Brain microvascular endothelial cell (primary cell): ENCODE results near the gene EFCAB9.

ENCODE experiments used
- DNase-seq: peaks from one replicate; pipeline ENCODE4 v3.0.0-alpha.2; 2020
- H3K27ac ChIP-seq: fragments of 250-450 bp; sonication (Bioruptor Pico); 2 replicates; pipeline ENCODE4 v1.5.1; 2020; ENCODE audit warnings: mild to moderate bottlenecking, moderate library complexity
- H3K27me3 ChIP-seq: fragments of 250-450 bp; sonication (Bioruptor Pico); replicated peaks from 2 replicates; pipeline ENCODE4 v1.5.1; 2020; ENCODE audit warnings: mild to moderate bottlenecking
- H3K36me3 ChIP-seq: fragments of 250-450 bp; sonication (Bioruptor Pico); replicated peaks from 2 replicates; pipeline ENCODE4 v1.5.1; 2020; ENCODE audit warnings: mild to moderate bottlenecking
- H3K4me3 ChIP-seq: 2 replicates; pipeline ENCODE4 v1.5.1; 2011; ENCODE audit warnings: low read depth, mild to moderate bottlenecking, control low read depth, low read length, moderate library complexity
- in situ Hi-C: cut with HindIII; loops from 2 replicates; pipeline ENCODE4 v1.10.0; 2017; ENCODE audit warnings: low sequenced_read_pairs, low pct_ligation_motif_present
- TF ChIP-seq, protein P1 (sequence below): IDR thresholded peaks from 2 replicates; pipeline ENCODE4 v1.5.1; 2011; ENCODE audit warnings: low read depth, mild to moderate bottlenecking, moderate library complexity, low read length, control low read depth, inconsistent platforms; ENCODE audit errors: missing control alignments

EFCAB9 gene

GRCh38 chr5:172162987-172163343 lies 31.0 kb upstream of the EFCAB9 start:
- Histone ChIP-seq H3K27ac (no peak overlapping the region), H3K36me3 (peaks cover under 1% of the 10 kb centered on the region), H3K4me3 (no peak overlapping the region), H3K27me3 (no peaks in the 10 kb centered on the region)
- in situ Hi-C loops = no loop called here
- TF ChIP-seq, protein P1, sequence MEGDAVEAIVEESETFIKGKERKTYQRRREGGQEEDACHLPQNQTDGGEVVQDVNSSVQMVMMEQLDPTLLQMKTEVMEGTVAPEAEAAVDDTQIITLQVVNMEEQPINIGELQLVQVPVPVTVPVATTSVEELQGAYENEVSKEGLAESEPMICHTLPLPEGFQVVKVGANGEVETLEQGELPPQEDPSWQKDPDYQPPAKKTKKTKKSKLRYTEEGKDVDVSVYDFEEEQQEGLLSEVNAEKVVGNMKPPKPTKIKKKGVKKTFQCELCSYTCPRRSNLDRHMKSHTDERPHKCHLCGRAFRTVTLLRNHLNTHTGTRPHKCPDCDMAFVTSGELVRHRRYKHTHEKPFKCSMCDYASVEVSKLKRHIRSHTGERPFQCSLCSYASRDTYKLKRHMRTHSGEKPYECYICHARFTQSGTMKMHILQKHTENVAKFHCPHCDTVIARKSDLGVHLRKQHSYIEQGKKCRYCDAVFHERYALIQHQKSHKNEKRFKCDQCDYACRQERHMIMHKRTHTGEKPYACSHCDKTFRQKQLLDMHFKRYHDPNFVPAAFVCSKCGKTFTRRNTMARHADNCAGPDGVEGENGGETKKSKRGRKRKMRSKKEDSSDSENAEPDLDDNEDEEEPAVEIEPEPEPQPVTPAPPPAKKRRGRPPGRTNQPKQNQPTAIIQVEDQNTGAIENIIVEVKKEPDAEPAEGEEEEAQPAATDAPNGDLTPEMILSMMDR = no peak
- no peak for DNase-seq

- TF ChIP-seq, protein P1 = no peak
- Histone ChIP-seq H3K27ac (no peak overlapping the region), H3K4me3 (no peak overlapping the region), H3K36me3 (no peaks in the 10 kb centered on the region), H3K27me3 (no peaks in the 10 kb centered on the region)
- in situ Hi-C loops = no loop called here
- no peak for DNase-seq
Measured at GRCh38 chr5:172163346-172163745, 30.6 kb upstream of the EFCAB9 start.

DNA sequence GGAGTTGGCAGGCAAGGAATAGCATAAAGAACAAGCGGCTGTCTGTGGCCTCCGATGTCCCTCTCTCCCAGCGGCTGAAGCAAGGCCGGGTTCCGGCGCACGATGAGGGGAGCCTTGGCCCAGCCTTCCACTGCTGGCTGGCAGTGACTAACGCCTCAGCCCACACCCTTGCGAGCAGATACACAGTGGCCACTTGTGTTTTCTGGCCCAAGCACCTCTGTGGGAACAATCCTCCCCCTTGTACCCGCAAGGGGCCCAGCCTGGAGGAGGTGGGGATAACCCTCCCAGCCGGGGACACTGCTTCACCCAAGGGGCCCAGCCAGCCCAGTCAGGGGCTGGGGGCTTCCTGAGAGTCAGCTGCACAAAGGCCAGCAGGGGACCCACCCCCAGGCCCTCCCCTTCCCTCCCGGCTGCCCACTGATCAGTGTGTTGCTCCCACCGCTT lies 29.2 kb upstream of the EFCAB9 start:
- Histone ChIP-seq H3K27me3 (no peaks in the 10 kb centered on the region), H3K4me3 (no peak overlapping the region), H3K36me3 (no peaks in the 10 kb centered on the region), H3K27ac (no peak overlapping the region)
- in situ Hi-C loops = no loop called here
- TF ChIP-seq, protein P1 = no peak
- no peak for DNase-seq

DNA sequence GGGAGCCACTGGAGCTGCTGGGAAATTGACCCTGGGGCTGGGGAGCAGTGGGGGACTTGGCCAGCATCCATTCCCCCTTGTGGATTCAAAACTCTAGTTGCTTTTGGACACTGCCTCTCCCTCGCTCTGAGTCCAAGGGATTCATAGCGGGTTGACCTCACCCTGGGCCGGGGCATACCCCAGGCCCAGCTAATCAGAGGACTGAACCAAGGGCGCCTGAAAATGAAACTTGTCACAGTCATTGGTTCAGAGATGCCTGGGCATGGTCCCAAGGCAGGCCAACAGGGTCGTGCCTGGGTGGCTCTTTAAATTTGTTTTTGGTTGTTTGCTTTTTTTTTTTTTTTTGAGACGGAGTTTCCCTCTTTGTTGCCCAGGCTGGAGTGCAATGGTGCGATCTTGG lies 28.5 kb upstream of the EFCAB9 start:
- in situ Hi-C loops = no loop called here
- TF ChIP-seq, protein P1 = no peak
- no peaks in the 10 kb centered on the region for H3K36me3 ChIP-seq
- no peak overlapping the region for H3K27ac ChIP-seq
- no peak overlapping the region for H3K4me3 ChIP-seq
- DNase-seq = no peak
- H3K27me3 ChIP-seq = no peaks in the 10 kb centered on the region

DNA sequence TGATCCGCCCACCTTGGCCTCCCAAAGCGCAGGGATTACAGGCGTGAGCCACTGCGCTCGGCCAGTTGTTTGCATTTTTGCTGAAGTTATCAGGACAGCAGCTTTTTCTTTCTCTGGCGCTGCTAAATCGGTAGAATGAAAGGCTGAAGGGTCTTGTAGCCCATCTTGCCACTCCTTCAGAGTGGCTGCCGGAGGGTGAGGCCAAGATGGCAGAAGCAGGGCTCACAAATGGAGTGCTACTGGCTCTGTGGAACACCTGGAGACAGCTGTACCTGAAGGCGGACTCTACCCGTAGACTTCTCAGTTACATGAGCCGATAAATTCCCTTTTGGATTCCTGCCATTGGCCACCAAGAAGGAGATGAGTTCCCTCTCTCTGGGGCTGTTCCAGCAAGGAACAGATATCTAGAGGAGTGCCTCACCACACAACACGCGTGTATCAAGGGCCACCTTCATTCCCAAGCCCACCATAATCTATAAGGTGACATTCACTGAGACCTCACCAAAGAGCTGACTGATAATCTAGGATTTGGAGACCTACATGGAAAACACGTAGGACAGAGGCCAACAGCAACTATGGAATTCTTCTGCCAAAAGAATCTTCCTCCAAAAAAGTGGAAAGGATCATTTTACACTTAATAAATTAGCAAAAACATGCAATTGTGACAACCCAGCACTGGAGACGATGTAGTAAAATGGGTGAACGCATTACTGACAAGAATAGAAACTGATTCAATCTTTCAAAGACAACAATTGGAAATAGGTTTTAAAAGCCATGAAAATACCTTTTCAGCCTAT lies 27.7 kb upstream of the EFCAB9 start:
- no peak overlapping the region for H3K27ac ChIP-seq

More for the DNA sequence above, 27.7 kb upstream of the EFCAB9 start:
- Histone ChIP-seq H3K27me3 (no peaks in the 10 kb centered on the region), H3K36me3 (no peaks in the 10 kb centered on the region), H3K4me3 (no peak overlapping the region)
- DNase-seq = no peak
- in situ Hi-C loops = no loop called here
- TF ChIP-seq, protein P1 = no peak
